Measurements from ENCODE around the gene FOXI1. TPM values are rescaled to one million over a fixed set of nuclear protein-coding genes. Genes with fewer than 3 reads are reported as not detected.
"Not testable (repeated sequence)": the region's sequence is repeated elsewhere in the genome, so short reads cannot be mapped to it uniquely, and the experiment has no call there.

FOXI1 gene
- total RNA-seq, 1 donor from 2014 or later: not detected

GRCh38 chr5:170136506-170136905 lies 30.8 kb downstream of the FOXI1 start:
- DNase-seq (ENCODE audit: low read depth): no peak
- no peak for TF ChIP-seq CTCF (conservative IDR thresholded peaks at IDR 0.05; ENCODE audit: low read depth, low read length)
- no peak overlapping the region for H3K4me3 ChIP-seq (ENCODE audit: low read depth, low read length)

GRCh38 chr5:170137694-170138214 lies 32.1 kb downstream of the FOXI1 start:
- TF ChIP-seq CTCF (conservative IDR thresholded peaks at IDR 0.05; ENCODE audit: low read depth, low read length): no peak
- DNase-seq (ENCODE audit: low read depth): no peak
- H3K4me3 ChIP-seq (ENCODE audit: low read depth, low read length): no peak overlapping the region

GRCh38 chr5:170138273-170138672 lies 32.6 kb downstream of the FOXI1 start:
- no peak overlapping the region for H3K4me3 ChIP-seq (ENCODE audit: low read depth, low read length)
- no peak for DNase-seq (ENCODE audit: low read depth)
- TF ChIP-seq CTCF (conservative IDR thresholded peaks at IDR 0.05; ENCODE audit: low read depth, low read length): no peak

- no peak overlapping the region for H3K4me3 ChIP-seq (ENCODE audit: low read depth, low read length)
- no peak for DNase-seq (ENCODE audit: low read depth)
- TF ChIP-seq CTCF (conservative IDR thresholded peaks at IDR 0.05; ENCODE audit: low read depth, low read length): no peak
These were observed 34.2 kb downstream of the FOXI1 start for GRCh38 chr5:170139786-170140335.

- DNase-seq (ENCODE audit: low read depth); H3K4me3 ChIP-seq (ENCODE audit: low read depth, low read length): not testable (repeated sequence)
These were observed 35.5 kb downstream of the FOXI1 start for GRCh38 chr5:170141196-170141595.

GRCh38 chr5:170141636-170142035 lies 35.9 kb downstream of the FOXI1 start:
- H3K4me3 ChIP-seq (ENCODE audit: low read depth, low read length): no peak overlapping the region
- no peak for DNase-seq (ENCODE audit: low read depth)
- no peak for TF ChIP-seq CTCF (conservative IDR thresholded peaks at IDR 0.05; ENCODE audit: low read depth, low read length)

- DNase-seq (ENCODE audit: low read depth): no peak
- TF ChIP-seq CTCF (conservative IDR thresholded peaks at IDR 0.05; ENCODE audit: low read depth, low read length): no peak
- no peak overlapping the region for H3K4me3 ChIP-seq (ENCODE audit: low read depth, low read length)
These were observed 36.5 kb downstream of the FOXI1 start for GRCh38 chr5:170142196-170142595.
